Measurements from ENCODE around the gene PLCB4. TPM values are rescaled to one million over a fixed set of nuclear protein-coding genes. Genes with fewer than 3 reads are reported as not detected.
A peak's percentile ranks its signal among the peaks of the same experiment; 100 is the strongest.

The PLCB4 gene
- total RNA-seq, 1 donor from 2014 or later = 19.9 TPM

- Histone ChIP-seq H3K36me3 (ENCODE audit: control insufficient read depth, insufficient read depth, low read length) (no peaks in the 10 kb centered on the region), H3K27me3 (ENCODE audit: control insufficient read depth, insufficient read depth, low read length) (no peaks in the 10 kb centered on the region), H3K4me3 (ENCODE audit: low read depth, low read length) (no peak overlapping the region)
- TF ChIP-seq, protein P1, sequence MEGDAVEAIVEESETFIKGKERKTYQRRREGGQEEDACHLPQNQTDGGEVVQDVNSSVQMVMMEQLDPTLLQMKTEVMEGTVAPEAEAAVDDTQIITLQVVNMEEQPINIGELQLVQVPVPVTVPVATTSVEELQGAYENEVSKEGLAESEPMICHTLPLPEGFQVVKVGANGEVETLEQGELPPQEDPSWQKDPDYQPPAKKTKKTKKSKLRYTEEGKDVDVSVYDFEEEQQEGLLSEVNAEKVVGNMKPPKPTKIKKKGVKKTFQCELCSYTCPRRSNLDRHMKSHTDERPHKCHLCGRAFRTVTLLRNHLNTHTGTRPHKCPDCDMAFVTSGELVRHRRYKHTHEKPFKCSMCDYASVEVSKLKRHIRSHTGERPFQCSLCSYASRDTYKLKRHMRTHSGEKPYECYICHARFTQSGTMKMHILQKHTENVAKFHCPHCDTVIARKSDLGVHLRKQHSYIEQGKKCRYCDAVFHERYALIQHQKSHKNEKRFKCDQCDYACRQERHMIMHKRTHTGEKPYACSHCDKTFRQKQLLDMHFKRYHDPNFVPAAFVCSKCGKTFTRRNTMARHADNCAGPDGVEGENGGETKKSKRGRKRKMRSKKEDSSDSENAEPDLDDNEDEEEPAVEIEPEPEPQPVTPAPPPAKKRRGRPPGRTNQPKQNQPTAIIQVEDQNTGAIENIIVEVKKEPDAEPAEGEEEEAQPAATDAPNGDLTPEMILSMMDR (IDR thresholded peaks at IDR 0.05; ENCODE audit: insufficient read depth, low read length, poor library complexity, severe bottlenecking) = no peak
- no peak for DNase-seq (ENCODE audit: low read depth)
Observed at GRCh38 chr20:9311132-9311531, 242.2 kb downstream of the PLCB4 start.

GRCh38 chr20:9319687-9320384 lies 250.9 kb downstream of the PLCB4 start:
- no peak overlapping the region for H3K4me3 ChIP-seq (ENCODE audit: low read depth, low read length)
- DNase-seq (ENCODE audit: low read depth) = no peak
- TF ChIP-seq, protein P1 (IDR thresholded peaks at IDR 0.05; ENCODE audit: insufficient read depth, low read length, poor library complexity, severe bottlenecking) = no peak
- H3K27me3 ChIP-seq (ENCODE audit: control insufficient read depth, insufficient read depth, low read length) = no peaks in the 10 kb centered on the region
- H3K36me3 ChIP-seq (ENCODE audit: control insufficient read depth, insufficient read depth, low read length) = no peaks in the 10 kb centered on the region

DNA sequence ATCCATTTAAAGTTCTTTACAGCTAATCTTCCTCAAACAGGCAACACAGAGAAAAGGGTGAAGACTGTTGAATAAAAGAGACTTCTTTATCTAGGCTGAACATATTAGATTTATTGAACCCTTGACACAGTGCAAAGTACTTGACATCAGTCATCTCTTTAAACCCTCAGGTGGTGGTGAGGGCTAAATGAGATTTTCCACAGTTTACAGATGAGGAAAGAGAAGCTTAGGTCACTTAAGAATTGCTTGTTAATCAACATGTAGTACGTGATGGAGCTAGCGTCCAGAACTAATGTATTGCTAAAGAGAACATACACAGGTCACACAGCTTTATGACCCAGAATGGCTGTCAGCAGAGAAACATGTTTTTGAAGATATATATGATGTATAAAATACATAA lies 252.1 kb downstream of the PLCB4 start:
- DNase-seq (ENCODE audit: low read depth) = no peak
- Histone ChIP-seq H3K36me3 (ENCODE audit: control insufficient read depth, insufficient read depth, low read length) (no peaks in the 10 kb centered on the region), H3K27me3 (ENCODE audit: control insufficient read depth, insufficient read depth, low read length) (no peaks in the 10 kb centered on the region), H3K4me3 (ENCODE audit: low read depth, low read length) (no peak overlapping the region)
- TF ChIP-seq, protein P1 (IDR thresholded peaks at IDR 0.05; ENCODE audit: insufficient read depth, low read length, poor library complexity, severe bottlenecking) = no peak

DNA sequence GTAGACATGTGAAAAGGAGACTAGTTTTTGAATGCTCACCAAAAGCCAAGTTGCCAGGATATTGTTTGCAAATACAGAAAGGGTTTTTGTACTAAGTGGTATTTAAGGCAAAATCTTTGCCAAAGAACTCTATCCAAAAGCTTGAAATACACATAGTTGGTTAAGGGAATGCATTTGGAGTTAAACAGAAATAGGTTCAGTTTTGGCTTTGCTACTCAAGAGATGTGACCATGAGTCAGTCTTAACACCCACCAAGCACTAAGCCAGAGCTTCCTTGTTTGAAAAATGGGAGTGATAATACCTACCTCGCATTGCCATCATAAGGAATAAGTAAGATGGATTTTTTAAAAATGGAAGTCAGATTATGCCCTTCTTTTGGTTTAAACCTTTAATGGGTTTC lies 253.8 kb downstream of the PLCB4 start:
- TF ChIP-seq, protein P1 (IDR thresholded peaks at IDR 0.05; ENCODE audit: insufficient read depth, low read length, poor library complexity, severe bottlenecking) = no peak
- H3K27me3 ChIP-seq (ENCODE audit: control insufficient read depth, insufficient read depth, low read length) = no peaks in the 10 kb centered on the region
- no peaks in the 10 kb centered on the region for H3K36me3 ChIP-seq (ENCODE audit: control insufficient read depth, insufficient read depth, low read length)
- no peak overlapping the region for H3K4me3 ChIP-seq (ENCODE audit: low read depth, low read length)
- no peak for DNase-seq (ENCODE audit: low read depth)

DNA sequence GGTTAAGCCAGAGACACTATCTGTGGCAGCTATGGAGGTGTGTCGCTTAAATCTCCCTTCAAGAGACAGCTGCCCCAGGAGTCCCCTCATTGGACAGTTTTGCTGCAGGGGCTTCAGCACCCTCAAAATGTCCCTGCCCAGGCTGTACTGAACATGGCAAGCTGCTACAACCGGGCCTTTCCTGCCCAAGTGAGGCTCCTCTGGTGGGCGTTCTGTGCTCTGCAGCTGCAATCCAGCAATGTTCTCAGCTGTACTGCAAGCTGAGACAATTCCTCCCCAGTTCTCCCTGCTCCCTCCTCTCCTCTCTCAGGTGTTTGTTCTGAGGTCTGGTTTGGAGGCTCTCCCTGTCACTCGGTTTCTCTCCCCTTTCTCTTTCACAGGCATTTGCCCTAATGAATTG lies 254.7 kb downstream of the PLCB4 start:
- TF ChIP-seq, protein P1 (IDR thresholded peaks at IDR 0.05; ENCODE audit: insufficient read depth, low read length, poor library complexity, severe bottlenecking) = peak; percentile 49
- no peaks in the 10 kb centered on the region for H3K36me3 ChIP-seq (ENCODE audit: control insufficient read depth, insufficient read depth, low read length)
- DNase-seq (ENCODE audit: low read depth) = no peak
- no peaks in the 10 kb centered on the region for H3K27me3 ChIP-seq (ENCODE audit: control insufficient read depth, insufficient read depth, low read length)
- H3K4me3 ChIP-seq (ENCODE audit: low read depth, low read length) = no peak overlapping the region

All from kidney epithelial cell (primary cell).